Body of pancreas (tissue), 4 donors: ENCODE data around the gene SNRNP70. TPM values are rescaled to one million over a fixed set of nuclear protein-coding genes. Genes with fewer than 3 reads are reported as not detected.
"Not testable (repeated sequence)": the region's sequence is repeated elsewhere in the genome, so short reads cannot be mapped to it uniquely, and the experiment has no call there.

Source experiments
- ATAC-seq: fragments of 150-250 bp; one replicate; pipeline ENCODE4 v1.9.1; 2016
- DNase-seq, 4 donors: peaks; one replicate each; pipeline ENCODE4 v3.0.0-alpha.2; 2019
- H3K27ac ChIP-seq, 4 donors: fragments of 200-600 bp; sonication (generic); 1 replicate in 3 of 4; 2 replicates in 1 of 4; pipeline versions ENCODE4 v1.5.1 to v1.6.1; 2016 to 2019; ENCODE audit warnings: mild to moderate bottlenecking in 1 of 4, mixed read lengths in 1 of 4, moderate library complexity in 1 of 4
- H3K27me3 ChIP-seq, 2 donors: fragments of 200-600 bp; sonication (generic); one replicate each; pipeline ENCODE4 v1.6.0; 2016; ENCODE audit warnings: mild to moderate bottlenecking in 1 of 2
- H3K36me3 ChIP-seq, 2 donors: fragments of 200-600 bp; sonication (generic); replicated peaks in 1 of 2; 2 replicates each; pipeline ENCODE4 v1.5.1; 2016; ENCODE audit warnings: low read depth in 2 of 2; ENCODE audit not compliant: insufficient read depth in 1 of 2
- H3K4me1 ChIP-seq: fragments of 200-600 bp; sonication (generic); one replicate; pipeline ENCODE4 v1.6.0; 2016
- H3K4me3 ChIP-seq, 2 donors: fragments of 200-600 bp; sonication (generic); 1 replicate in 1 of 2; 2 replicates in 1 of 2; pipeline ENCODE4 v1.5.1; 2016 to 2019
- H3K9me3 ChIP-seq, 3 donors: fragments of 200-600 bp; sonication (generic); 1 replicate in 2 of 3; 2 replicates in 1 of 3; pipeline ENCODE4 v1.5.1; 2016
- POLR2A ChIP-seq, 3 donors: fragments of 450-650 bp; IDR thresholded peaks; one replicate each; pipeline ENCODE4 v1.6.1; 2016; ENCODE audit warnings: antibody characterized with exemption in 3 of 3, mild to moderate bottlenecking in 2 of 3
- WGBS, 2 donors: methylation state at CpG; one replicate each; pipeline ENCODE4 v1.1.5; 2017; 5-methylcytosine and 5-hydroxymethylcytosine counted together
- intact Hi-C: fragments of 100-400 bp; cut with DNase I; formaldehyde crosslinking; loops from one replicate; pipeline ENCODE4 v1.15.1; 2023
- total RNA-seq, 2 donors: library from RNA; depleted of rRNA; stranded (reverse); fragments of >200 nt; gene quantifications; one replicate each; pipeline ENCODE4 v1.1.0, GENCODE V29; 2016
- TF ChIP-seq, protein P1 (sequence below), 7 experiments: fragments of 450-650 bp in 4 of 7; fragments of 200-600 bp in 3 of 7; sonication (generic) in 3 of 7; IDR thresholded peaks; one replicate each; pipeline ENCODE4 v1.5.1; 2016 to 2019; ENCODE audit warnings: antibody characterized with exemption in 7 of 7

SNRNP70 gene
- total RNA-seq, 2 donors from 2014 or later = 199 to 588 TPM

DNA sequence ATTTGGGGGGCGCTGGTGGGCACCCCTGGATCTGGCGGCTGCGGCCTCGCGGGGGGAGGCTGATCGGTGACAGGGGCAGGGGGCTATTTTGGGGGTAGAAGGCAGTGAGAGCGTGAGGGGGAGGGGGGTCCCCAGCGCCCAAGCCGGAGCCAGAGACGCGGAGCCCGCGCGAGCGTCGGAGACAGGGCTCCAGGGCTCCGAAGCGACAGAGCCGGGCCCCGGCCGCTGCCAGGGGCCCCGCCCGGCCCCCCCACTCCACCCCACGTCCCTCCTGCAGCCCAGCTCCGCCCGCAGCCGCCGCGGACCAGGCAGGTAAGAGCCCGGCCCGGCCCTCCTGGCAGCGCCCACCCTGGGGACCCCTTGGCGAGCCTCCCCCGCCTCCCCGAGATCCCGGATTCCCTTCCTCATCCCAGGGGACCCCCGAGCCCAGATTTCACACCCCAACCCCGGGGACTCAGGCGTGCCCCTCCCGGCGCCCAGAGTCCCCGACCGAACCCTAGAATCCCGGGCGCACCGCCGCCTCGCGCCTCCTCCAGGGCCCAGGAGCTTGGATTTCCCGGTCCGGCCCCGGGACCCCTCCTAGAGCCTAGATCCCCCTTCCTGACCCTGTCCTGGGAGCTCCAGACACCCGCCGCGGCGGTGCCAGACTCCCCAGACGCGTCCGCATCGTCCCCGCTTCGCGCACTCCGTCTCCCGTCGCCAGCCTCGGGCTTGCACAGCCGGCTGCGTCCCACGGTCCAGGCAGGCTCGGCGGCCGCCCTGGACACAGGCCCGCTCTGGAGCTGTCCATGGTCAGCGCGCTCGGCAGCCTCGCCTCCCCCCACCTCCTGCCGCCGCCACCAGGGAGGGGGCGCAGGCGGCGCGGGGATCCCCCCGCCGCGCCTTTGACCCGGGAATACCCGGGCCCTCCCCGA lies 34.4 kb downstream of the SNRNP70 start, which contains the start of gene PPFIA3:
Gene PPFIA3, plus strand, starts transcription at position 134 of the 914 bp plus-strand sequence. CDS start 8,330 bp downstream, outside the sequence.
- peak; percentile 69 for ATAC-seq
- intact Hi-C loops = no loop called here

DNA sequence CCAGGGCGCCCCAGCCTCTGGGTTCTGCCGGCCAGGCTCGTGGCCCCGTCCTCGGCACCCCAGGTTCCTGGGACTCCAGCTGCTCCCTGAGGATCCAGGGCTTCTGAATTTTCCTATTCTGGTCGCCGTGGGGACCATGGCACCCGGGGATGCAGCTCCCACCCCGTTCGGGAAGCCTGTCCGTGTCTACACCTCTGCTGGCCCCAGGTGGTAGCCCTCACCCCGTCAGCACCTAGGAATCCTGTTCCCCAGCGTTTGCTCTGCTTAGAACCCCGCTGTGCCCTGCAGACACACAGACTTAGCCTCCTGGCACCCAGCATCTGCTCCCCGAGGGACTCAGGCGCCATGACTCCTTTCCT lies 35.1 kb downstream of the SNRNP70 start:
- Histone ChIP-seq H3K4me3 (no peak overlapping the region), H3K27ac (peak overlapping the region in 2 of 4 donors; percentile 98 to 100)

More for the DNA sequence above, 34.4 kb downstream of the SNRNP70 start, which contains the start of gene PPFIA3:
- no peaks in the 10 kb centered on the region for H3K9me3 ChIP-seq
- WGBS, 2 donors = 1 to 7% methylated on average over 3 to 80 of the region's 90 CpGs
- peaks cover 31% of the 10 kb centered on the region for H3K4me1 ChIP-seq
- peak; percentile 85 to 92 (median 89) for TF ChIP-seq POLR2A (IDR thresholded peaks at IDR 0.05)
- TF ChIP-seq, protein P1, sequence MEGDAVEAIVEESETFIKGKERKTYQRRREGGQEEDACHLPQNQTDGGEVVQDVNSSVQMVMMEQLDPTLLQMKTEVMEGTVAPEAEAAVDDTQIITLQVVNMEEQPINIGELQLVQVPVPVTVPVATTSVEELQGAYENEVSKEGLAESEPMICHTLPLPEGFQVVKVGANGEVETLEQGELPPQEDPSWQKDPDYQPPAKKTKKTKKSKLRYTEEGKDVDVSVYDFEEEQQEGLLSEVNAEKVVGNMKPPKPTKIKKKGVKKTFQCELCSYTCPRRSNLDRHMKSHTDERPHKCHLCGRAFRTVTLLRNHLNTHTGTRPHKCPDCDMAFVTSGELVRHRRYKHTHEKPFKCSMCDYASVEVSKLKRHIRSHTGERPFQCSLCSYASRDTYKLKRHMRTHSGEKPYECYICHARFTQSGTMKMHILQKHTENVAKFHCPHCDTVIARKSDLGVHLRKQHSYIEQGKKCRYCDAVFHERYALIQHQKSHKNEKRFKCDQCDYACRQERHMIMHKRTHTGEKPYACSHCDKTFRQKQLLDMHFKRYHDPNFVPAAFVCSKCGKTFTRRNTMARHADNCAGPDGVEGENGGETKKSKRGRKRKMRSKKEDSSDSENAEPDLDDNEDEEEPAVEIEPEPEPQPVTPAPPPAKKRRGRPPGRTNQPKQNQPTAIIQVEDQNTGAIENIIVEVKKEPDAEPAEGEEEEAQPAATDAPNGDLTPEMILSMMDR (IDR thresholded peaks at IDR 0.05) = peak in 1 of 7 experiments; percentile 11
- DNase-seq = peak; percentile 87 to 91 (median 89)
- peak within 1 kb of the TSS; percentile 97 to 100 (median 99) for H3K27ac ChIP-seq
- H3K36me3 ChIP-seq = no peaks in the 10 kb centered on the region
- peak within 1 kb of the TSS; percentile 24 to 73 for H3K4me3 ChIP-seq
- H3K27me3 ChIP-seq = no peaks in the 10 kb centered on the region

DNA sequence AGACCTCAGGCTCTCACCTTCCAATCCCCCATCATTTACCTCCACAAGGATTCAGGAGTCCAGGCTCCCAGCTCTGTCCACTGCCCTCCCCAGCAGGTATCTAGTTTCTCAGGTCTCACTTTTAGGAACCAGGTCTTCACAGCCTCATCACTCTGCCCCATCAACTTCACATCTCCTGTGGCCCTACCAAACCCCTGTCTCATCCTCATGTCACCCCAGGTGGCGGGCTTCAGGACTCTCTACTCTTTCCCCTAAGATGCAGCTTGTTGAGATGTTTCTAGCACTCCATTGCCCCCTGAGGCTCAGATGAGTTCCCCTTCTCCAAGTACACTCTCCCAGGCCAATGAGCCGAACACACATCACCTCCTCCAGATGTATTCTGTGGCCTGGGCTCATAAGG lies 35.6 kb downstream of the SNRNP70 start:
- TF ChIP-seq, protein P1 (IDR thresholded peaks at IDR 0.05) = no peak
- TF ChIP-seq POLR2A (IDR thresholded peaks at IDR 0.05) = no peak
- DNase-seq = no peak
- H3K27ac ChIP-seq = no peak overlapping the region
- H3K27me3 ChIP-seq = no peaks in the 10 kb centered on the region
- WGBS, 2 donors = 100% methylated on average over 2 of the region's 2 CpGs
- ATAC-seq = no peak
- no peaks in the 10 kb centered on the region for H3K9me3 ChIP-seq
- no peak overlapping the region for H3K4me3 ChIP-seq
- intact Hi-C loops = no loop called here
- peaks cover 31% of the 10 kb centered on the region for H3K4me1 ChIP-seq
- H3K36me3 ChIP-seq = no peaks in the 10 kb centered on the region

More for the DNA sequence above, 35.1 kb downstream of the SNRNP70 start:
- ATAC-seq = no peak
- whole genome bisulfite sequencing, 2 donors = 13 to 53% methylated on average over 4 to 16 of the region's 16 CpGs
- Histone ChIP-seq H3K36me3 (no peaks in the 10 kb centered on the region), H3K27me3 (no peaks in the 10 kb centered on the region), H3K4me1 (peaks cover 31% of the 10 kb centered on the region), H3K9me3 (no peaks in the 10 kb centered on the region)
- intact Hi-C loops = no loop called here
- TF ChIP-seq, protein P1 (IDR thresholded peaks at IDR 0.05) = no peak
- no peak for TF ChIP-seq POLR2A (IDR thresholded peaks at IDR 0.05)
- no peak for DNase-seq

DNA sequence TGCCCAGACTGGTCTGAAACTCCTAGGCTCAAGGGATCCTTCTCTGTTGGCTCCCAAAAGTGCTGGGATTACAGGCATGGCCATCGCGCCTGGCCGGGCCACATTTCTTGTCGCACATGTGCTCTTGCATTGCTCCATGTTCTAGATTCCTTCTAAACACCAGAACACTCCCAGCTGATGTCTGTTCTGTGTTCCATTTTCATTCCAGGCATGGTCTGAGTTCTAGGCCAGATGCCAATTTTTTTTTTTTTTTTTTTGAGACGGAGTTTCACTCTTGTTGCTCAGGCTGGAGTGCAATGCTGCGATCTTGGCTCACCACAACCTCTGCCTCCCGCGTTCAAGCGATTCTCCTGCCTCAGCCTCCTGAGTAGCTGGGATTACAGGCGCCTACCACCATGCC lies 36.6 kb downstream of the SNRNP70 start:
- H3K9me3 ChIP-seq, H3K36me3 ChIP-seq, H3K4me3 ChIP-seq, intact Hi-C loops, ATAC-seq, DNase-seq, H3K27me3 ChIP-seq, H3K27ac ChIP-seq: not testable (repeated sequence)
- 73 to 84% methylated on average over 10 of the region's 10 CpGs for WGBS, 2 donors
- H3K4me1 ChIP-seq = peaks cover 31% of the 10 kb centered on the region

DNA sequence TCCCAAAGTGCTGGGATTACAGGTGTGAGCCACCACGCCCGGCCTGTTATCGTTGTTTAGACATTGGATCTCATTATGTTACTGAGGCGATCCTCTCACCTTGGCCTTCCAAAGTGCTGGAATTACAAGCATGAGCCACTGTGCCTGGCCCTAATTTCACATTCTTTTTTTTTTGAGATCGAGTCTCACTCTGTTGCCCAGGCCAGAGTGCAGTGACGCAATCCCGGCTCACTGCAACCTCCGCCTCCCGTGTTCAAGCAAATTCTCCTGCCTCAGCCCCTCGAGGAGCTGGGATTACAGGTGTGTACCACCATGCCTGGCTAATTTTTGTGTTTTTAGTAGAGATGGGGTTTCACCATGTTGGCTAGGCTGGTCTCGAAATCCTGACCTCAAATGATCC lies 38.0 kb downstream of the SNRNP70 start:
- H3K9me3 ChIP-seq, ATAC-seq: not testable (repeated sequence)
- peaks cover 26% of the 10 kb centered on the region for H3K4me1 ChIP-seq

More for the DNA sequence above, 38.0 kb downstream of the SNRNP70 start:
- H3K4me3 ChIP-seq, H3K27me3 ChIP-seq, H3K36me3 ChIP-seq, DNase-seq, intact Hi-C loops, H3K27ac ChIP-seq: not testable (repeated sequence)
- 89 to 91% methylated on average over 11 of the region's 11 CpGs for WGBS, 2 donors
